Upper lobe of right lung (tissue), 1 donor: Measurements from ENCODE around the gene MRPL20. TPM values are rescaled to one million over a fixed set of nuclear protein-coding genes. Genes with fewer than 3 reads are reported as not detected.
A peak's percentile ranks its signal among the peaks of the same experiment; 100 is the strongest.

Experiments used
- ATAC-seq: fragments of 200-7000 bp; cut with Tn5 transposase; one replicate; pipeline ENCODE4 v1.9.1; 2020; ENCODE audit warnings: mild to moderate bottlenecking, moderate library complexity
- DNase-seq: peaks from one replicate; pipeline ENCODE4 v3.0.0-alpha.2; 2020
- H3K27ac ChIP-seq: fragments of 200-600 bp; one replicate; pipeline ENCODE4 v1.8.0; 2022
- H3K27me3 ChIP-seq: fragments of 200-600 bp; one replicate; pipeline ENCODE4 v1.8.0; 2022; ENCODE audit warnings: mild to moderate bottlenecking
- H3K36me3 ChIP-seq: fragments of 200-600 bp; one replicate; pipeline ENCODE4 v1.8.0; 2022
- H3K4me1 ChIP-seq: fragments of 200-600 bp; one replicate; pipeline ENCODE4 v1.8.0; 2022
- H3K4me3 ChIP-seq: fragments of 200-600 bp; one replicate; pipeline ENCODE4 v1.8.0; 2022; ENCODE audit warnings: mild to moderate bottlenecking
- H3K9me3 ChIP-seq: fragments of 200-600 bp; one replicate; pipeline ENCODE4 v1.8.0; 2022
- CTCF ChIP-seq: fragments of 200-600 bp; IDR thresholded peaks from one replicate; pipeline ENCODE4 v1.8.0; 2022; ENCODE audit warnings: antibody characterized with exemption
- intact Hi-C: fragments of 100-400 bp; cut with DNase I; formaldehyde crosslinking; loops from one replicate; pipeline ENCODE4 v1.11.0; 2022
- total RNA-seq: library from RNA; stranded (reverse); fragmentation: NEBNext Ultra II Directional; extraction: Animal tissue kit (Norgen Biotek cat#: 25700); gene quantifications from one replicate; pipeline ENCODE4 v1.2.1, GENCODE V29; 2021
- donor health status: DM: no; HTN: yes; CAD: no; lungs with severe emphysema.

The MRPL20 gene
- total RNA-seq, 1 donor from 2014 or later, result 80.7 TPM

GRCh38 chr1:1440262-1441001 is 33.3 kb upstream of the MRPL20 start:
- peaks cover 23% of the 10 kb centered on the region for H3K4me1 ChIP-seq
- H3K4me3 ChIP-seq, result no peak overlapping the region
- no peaks in the 10 kb centered on the region for H3K36me3 ChIP-seq
- H3K9me3 ChIP-seq, result no peaks in the 10 kb centered on the region
- ATAC-seq (no peak), DNase-seq (no peak)
- intact Hi-C loops, result no loop called here
- no peak overlapping the region for H3K27ac ChIP-seq
- no peak for TF ChIP-seq CTCF
- H3K27me3 ChIP-seq, result no peaks in the 10 kb centered on the region

GRCh38 chr1:1439546-1440261 is 32.6 kb upstream of the MRPL20 start:
- TF ChIP-seq CTCF, result no peak
- no peak overlapping the region for H3K27ac ChIP-seq
- intact Hi-C loops, result no loop called here
- no peaks in the 10 kb centered on the region for H3K9me3 ChIP-seq
- ATAC-seq (no peak), DNase-seq (no peak)
- no peaks in the 10 kb centered on the region for H3K27me3 ChIP-seq
- H3K4me1 ChIP-seq, result peaks cover 30% of the 10 kb centered on the region
- H3K36me3 ChIP-seq, result no peaks in the 10 kb centered on the region
- no peak overlapping the region for H3K4me3 ChIP-seq

GRCh38 chr1:1438531-1439381 is 31.7 kb upstream of the MRPL20 start:
- no peak for DNase-seq
- H3K27me3 ChIP-seq, result no peaks in the 10 kb centered on the region
- no peaks in the 10 kb centered on the region for H3K36me3 ChIP-seq
- H3K9me3 ChIP-seq, result no peaks in the 10 kb centered on the region
- TF ChIP-seq CTCF, result no peak
- H3K4me1 ChIP-seq, result peaks cover 40% of the 10 kb centered on the region
- no peak overlapping the region for H3K27ac ChIP-seq
- intact Hi-C loops, result no loop called here
- H3K4me3 ChIP-seq, result no peak overlapping the region
- ATAC-seq, result no peak

GRCh38 chr1:1437904-1438376 is 30.8 kb upstream of the MRPL20 start:
- peaks cover 48% of the 10 kb centered on the region for H3K4me1 ChIP-seq
- H3K27ac ChIP-seq, result no peak overlapping the region
- intact Hi-C loops, result no loop called here
- no peaks in the 10 kb centered on the region for H3K9me3 ChIP-seq
- no peaks in the 10 kb centered on the region for H3K27me3 ChIP-seq
- TF ChIP-seq CTCF, result no peak
- H3K4me3 ChIP-seq, result no peak overlapping the region
- ATAC-seq (peak; percentile 29), DNase-seq (peak; percentile 82)
- no peaks in the 10 kb centered on the region for H3K36me3 ChIP-seq

- intact Hi-C loops, result no loop called here
- Histone ChIP-seq H3K4me1 (peaks cover 54% of the 10 kb centered on the region), H3K9me3 (no peaks in the 10 kb centered on the region), H3K27me3 (no peaks in the 10 kb centered on the region), H3K36me3 (no peaks in the 10 kb centered on the region), H3K4me3 (peak overlapping the region; percentile 57), H3K27ac (no peak overlapping the region)
- DNase-seq, result no peak
- no peak for TF ChIP-seq CTCF
- ATAC-seq, result no peak
These were observed 30.2 kb upstream of the MRPL20 start for GRCh38 chr1:1437033-1437903.
